A673 (cell line): Measurements from ENCODE around the gene GDPD5. TPM values are rescaled to one million over a fixed set of nuclear protein-coding genes. Genes with fewer than 3 reads are reported as not detected.

Experiments used
- BruUV-seq: library from RNA; stranded (reverse); fragments of 400-500 nt; replicated peaks from 2 replicates; lab custom pipeline; 2021; lab: Mats Ljungman, UMichigan
- CTCF ChIA-PET: fragments of 300-600 bp; sonication (Branson Sonifier 250); formaldehyde crosslinking; loops from one replicate; lab custom pipeline; 2022; ENCODE audit warnings: antibody characterized with exemption; lab: Charles Lee
- POLR2A ChIA-PET: fragments of 300-600 bp; sonication (Branson Sonifier 250); formaldehyde crosslinking; loops from one replicate; lab custom pipeline; 2022; ENCODE audit warnings: antibody characterized with exemption; ENCODE audit not compliant: low non-redundant PET; lab: Charles Lee
- DNase-seq: peaks from one replicate; pipeline ENCODE4 v3.0.0-alpha.2; 2015; ENCODE audit warnings: low spot score
- H3K27ac ChIP-seq: fragments of 200-600 bp; sonication (generic); 2 replicates; pipeline ENCODE4 v1.5.1; 2016; ENCODE audit warnings: mixed run types, low read depth, mild to moderate bottlenecking, mixed read lengths, antibody characterized with exemption, low read length; ENCODE audit not compliant: poor library complexity, severe bottlenecking
- H3K27me3 ChIP-seq: fragments of 200-600 bp; sonication (generic); replicated peaks from 2 replicates; pipeline ENCODE4 v1.6.1; 2017; ENCODE audit warnings: mixed run types, low read depth, mild to moderate bottlenecking, mixed read lengths, antibody characterized with exemption, low read length; ENCODE audit not compliant: insufficient read depth, poor library complexity
- H3K36me3 ChIP-seq: fragments of 200-600 bp; sonication (generic); 2 replicates; pipeline ENCODE4 v1.6.1; 2016; ENCODE audit warnings: mixed run types, mild to moderate bottlenecking, mixed read lengths, antibody characterized with exemption, low read length; ENCODE audit not compliant: insufficient read depth, poor library complexity, severe bottlenecking
- H3K4me1 ChIP-seq: fragments of 200-600 bp; sonication (generic); 2 replicates; pipeline ENCODE4 v1.6.1; 2017; ENCODE audit warnings: mixed run types, mild to moderate bottlenecking, mixed read lengths, antibody characterized with exemption, low read length; ENCODE audit not compliant: insufficient read depth, poor library complexity, severe bottlenecking
- H3K4me3 ChIP-seq: fragments of 200-600 bp; sonication (generic); 2 replicates; pipeline ENCODE4 v1.5.1; 2016; ENCODE audit warnings: low read depth, mixed run types, mild to moderate bottlenecking, mixed read lengths, low read length; ENCODE audit not compliant: poor library complexity, severe bottlenecking
- H3K9me3 ChIP-seq: fragments of 200-600 bp; sonication (generic); 2 replicates; pipeline ENCODE4 v1.6.1; 2016; ENCODE audit warnings: mixed run types, low read depth, mild to moderate bottlenecking, mixed read lengths, antibody characterized with exemption, low read length; ENCODE audit not compliant: poor library complexity, severe bottlenecking
- CTCF ChIP-seq: fragments of 300-800, 200-600 bp; sonication (generic); conservative IDR thresholded peaks from 2 replicates; pipeline ENCODE4 v1.5.1; 2017; ENCODE audit warnings: low read depth, mild to moderate bottlenecking, antibody characterized with exemption, low read length, moderate library complexity, mixed read lengths
- EZH2 ChIP-seq: fragments of 200-600 bp; sonication (generic); IDR thresholded peaks from 2 replicates; pipeline ENCODE4 v1.6.1; 2017; ENCODE audit warnings: borderline replicate concordance, low read depth, mild to moderate bottlenecking, mixed read lengths, antibody characterized with exemption, low read length; ENCODE audit not compliant: poor library complexity, severe bottlenecking
- intact Hi-C: fragments of 100-400 bp; cut with micrococcal nuclease; formaldehyde crosslinking; loops from one replicate; pipeline ENCODE4 v1.10.0; 2022; ENCODE audit not compliant: unreplicated experiment
- total RNA-seq: library from RNA; stranded (reverse); gene quantifications from 2 replicates; pipeline ENCODE4 v1.2.3, GENCODE V29; 2021

Gene GDPD5
- total RNA-seq, 1 experiment from 2014 or later = 1.4 TPM

GRCh38 chr11:75478783-75479596 is 46.8 kb downstream of the GDPD5 start:
- peaks cover 20% of the 10 kb centered on the region for H3K4me1 ChIP-seq
- intact Hi-C loops = no loop called here
- CTCF ChIA-PET = no interaction called here
- H3K27me3 ChIP-seq = no peaks in the 10 kb centered on the region
- TF ChIP-seq CTCF (no peak), EZH2 (no peak)
- H3K27ac ChIP-seq = no peak overlapping the region
- no TSS peak for BruUV-seq
- no peaks in the 10 kb centered on the region for H3K36me3 ChIP-seq
- no peak overlapping the region for H3K4me3 ChIP-seq
- POLR2A ChIA-PET = no interaction called here
- H3K9me3 ChIP-seq = no peaks in the 10 kb centered on the region
- no peak for DNase-seq

- no peaks in the 10 kb centered on the region for H3K9me3 ChIP-seq
- intact Hi-C loops = no loop called here
- POLR2A ChIA-PET = no interaction called here
Measured at GRCh38 chr11:75477614-75477935, 48.2 kb downstream of the GDPD5 start.

DNA sequence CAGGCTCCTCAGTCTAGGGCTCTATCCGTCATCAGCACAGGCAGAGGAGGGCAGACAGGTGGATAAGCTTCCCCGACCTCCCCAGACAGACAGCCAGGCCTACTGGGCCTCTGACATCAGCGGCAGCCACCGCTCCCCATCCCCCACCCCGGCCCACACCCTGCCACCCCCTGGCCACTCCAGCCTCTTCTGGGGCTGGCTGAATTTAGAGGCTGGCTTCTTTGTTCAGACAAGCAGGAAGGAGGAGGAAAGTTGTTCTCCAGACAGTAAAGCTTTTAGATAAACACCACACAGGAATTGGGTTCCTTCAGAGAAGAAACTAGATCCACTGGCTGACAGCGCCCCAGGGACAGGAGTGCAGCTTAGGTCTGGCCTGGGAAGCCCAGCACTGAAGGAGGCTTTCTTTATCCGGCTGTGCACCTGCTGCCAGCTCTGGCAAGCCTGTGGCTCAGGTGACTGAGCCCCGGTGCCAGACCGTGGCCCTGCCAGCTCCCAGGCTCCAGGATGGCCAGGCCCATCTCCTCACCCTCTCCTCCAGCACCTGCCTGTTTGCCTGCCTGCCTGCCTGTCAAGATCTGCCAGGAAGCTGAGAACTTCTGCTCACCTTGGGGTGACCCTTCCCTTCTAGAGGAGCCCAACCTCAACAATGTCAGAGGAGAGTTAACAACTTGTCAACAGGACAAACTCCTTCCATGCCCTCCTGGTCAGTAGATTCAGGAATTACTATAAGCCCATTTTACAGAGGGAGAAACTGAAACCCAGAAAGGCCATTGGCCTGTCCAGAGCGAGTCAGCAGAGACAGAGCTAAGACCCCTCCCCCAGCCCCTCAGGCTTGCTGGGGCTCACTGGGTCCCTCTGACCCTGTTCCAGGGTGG is 48.8 kb downstream of the GDPD5 start:
- H3K27me3 ChIP-seq = no peaks in the 10 kb centered on the region
- no peaks in the 10 kb centered on the region for H3K9me3 ChIP-seq
- no peak overlapping the region for H3K4me3 ChIP-seq
- TF ChIP-seq CTCF (no peak), EZH2 (no peak)
- intact Hi-C loops = no loop called here
- no peak overlapping the region for H3K27ac ChIP-seq
- DNase-seq = no peak
- POLR2A ChIA-PET = no interaction called here
- H3K36me3 ChIP-seq = no peaks in the 10 kb centered on the region
- BruUV-seq = no TSS peak
- CTCF ChIA-PET = no interaction called here
- peaks cover 20% of the 10 kb centered on the region for H3K4me1 ChIP-seq

More at GRCh38 chr11:75477614-75477935, 48.2 kb downstream of the GDPD5 start:
- no peak for DNase-seq
- no peak overlapping the region for H3K27ac ChIP-seq
- no TSS peak for BruUV-seq
- H3K4me1 ChIP-seq = peaks cover 20% of the 10 kb centered on the region
- no peak overlapping the region for H3K4me3 ChIP-seq
- no peaks in the 10 kb centered on the region for H3K27me3 ChIP-seq
- H3K36me3 ChIP-seq = no peaks in the 10 kb centered on the region
- CTCF ChIA-PET = no interaction called here
- TF ChIP-seq CTCF = no peak
- TF ChIP-seq EZH2 = no peak
